H9 (cell line): ENCODE measurements around the gene WIPF2. TPM values are rescaled to one million over a fixed set of nuclear protein-coding genes. Genes with fewer than 3 reads are reported as not detected.

Experiments used
- DNase-seq: peaks from one replicate; pipeline ENCODE4 v3.0.0-alpha.2; 2017
- H2AFZ ChIP-seq: one replicate; pipeline ENCODE4 v1.6.1; 2013; ENCODE audit warnings: mild to moderate bottlenecking, low read length, control low read depth, moderate library complexity
- H2AK5ac ChIP-seq: 2 replicates; pipeline ENCODE4 v1.6.1; 2013; ENCODE audit warnings: low read length, control low read depth, mixed read lengths; ENCODE audit not compliant: insufficient read length
- H2BK120ac ChIP-seq: one replicate; pipeline ENCODE4 v1.6.1; 2013; ENCODE audit warnings: low read depth, mild to moderate bottlenecking, low read length, control low read depth, inconsistent platforms; ENCODE audit not compliant: poor library complexity, severe bottlenecking
- H2BK12ac ChIP-seq: 2 replicates; pipeline ENCODE4 v1.6.1; 2013; ENCODE audit warnings: low read length, control low read depth, mixed read lengths, low read depth; ENCODE audit not compliant: insufficient read length
- H2BK15ac ChIP-seq: 2 replicates; pipeline ENCODE4 v1.6.1; 2013; ENCODE audit warnings: low read depth, low read length, control low read depth
- H2BK20ac ChIP-seq: one replicate; pipeline ENCODE4 v1.6.1; 2013; ENCODE audit warnings: low read depth, mild to moderate bottlenecking, low read length, control low read depth, inconsistent platforms; ENCODE audit not compliant: poor library complexity, severe bottlenecking
- H2BK5ac ChIP-seq: 2 replicates; pipeline ENCODE4 v1.6.1; 2013; ENCODE audit warnings: low read length, control low read depth, mixed read lengths; ENCODE audit not compliant: insufficient read length
- H3K14ac ChIP-seq: 2 replicates; pipeline ENCODE4 v1.6.1; 2013; ENCODE audit warnings: low read length, control low read depth; ENCODE audit not compliant: insufficient read depth
- H3K18ac ChIP-seq: 2 replicates; pipeline ENCODE4 v1.6.1; 2013; ENCODE audit warnings: low read depth, mild to moderate bottlenecking, mixed read lengths, low read length, control low read depth; ENCODE audit not compliant: insufficient read length
- H3K23ac ChIP-seq: 2 replicates; pipeline ENCODE4 v1.6.1; 2013; ENCODE audit warnings: low read length, control low read depth, mixed read lengths, low read depth; ENCODE audit not compliant: insufficient read length
- H3K23me2 ChIP-seq: 2 replicates; pipeline ENCODE4 v1.6.1; 2013; ENCODE audit warnings: low read depth, mild to moderate bottlenecking, mixed read lengths, low read length, control low read depth; ENCODE audit not compliant: insufficient read length, poor library complexity, severe bottlenecking
- H3K27ac ChIP-seq: 2 replicates; pipeline ENCODE4 v1.5.1; 2013; ENCODE audit warnings: low read length, control low read depth, mixed read lengths, low read depth; ENCODE audit not compliant: insufficient read length
- H3K27me3 ChIP-seq: 2 replicates; pipeline ENCODE4 v1.6.1; 2013; ENCODE audit warnings: low read length, control low read depth, inconsistent platforms; ENCODE audit not compliant: insufficient read depth
- H3K4ac ChIP-seq: 2 replicates; pipeline ENCODE4 v1.6.1; 2013; ENCODE audit warnings: low read depth, mild to moderate bottlenecking, control low read depth, inconsistent platforms, low read length, moderate library complexity
- H3K4me1 ChIP-seq: 2 replicates; pipeline ENCODE4 v1.6.1; 2013; ENCODE audit warnings: low read length, control low read depth, inconsistent platforms; ENCODE audit not compliant: insufficient read depth
- H3K4me2 ChIP-seq: 2 replicates; pipeline ENCODE4 v1.6.1; 2013; ENCODE audit warnings: low read length, control low read depth, mixed read lengths; ENCODE audit not compliant: insufficient read length, insufficient read depth
- H3K56ac ChIP-seq: 2 replicates; pipeline ENCODE4 v1.6.1; 2013; ENCODE audit warnings: low read depth, mild to moderate bottlenecking, mixed read lengths, low read length, control low read depth; ENCODE audit not compliant: insufficient read length
- H3K79me1 ChIP-seq: 2 replicates; pipeline ENCODE4 v1.6.1; 2013; ENCODE audit warnings: low read depth, mild to moderate bottlenecking, moderate library complexity, low read length, control low read depth, inconsistent platforms; ENCODE audit not compliant: insufficient read depth, poor library complexity, severe bottlenecking
- H3K79me2 ChIP-seq: 2 replicates; pipeline ENCODE4 v1.6.1; 2013; ENCODE audit warnings: low read length, control low read depth, inconsistent platforms; ENCODE audit not compliant: insufficient read depth
- H3K9ac ChIP-seq: 2 replicates; pipeline ENCODE4 v1.6.1; 2013; ENCODE audit warnings: low read length, control low read depth, mixed read lengths; ENCODE audit not compliant: insufficient read length; ENCODE audit errors: extremely low read depth
- H3K9me3 ChIP-seq: one replicate; pipeline ENCODE4 v1.6.1; 2013; ENCODE audit warnings: low read depth, low read length, inconsistent platforms; ENCODE audit not compliant: control insufficient read depth
- H3T11ph ChIP-seq: one replicate; pipeline ENCODE4 v1.6.1; 2013; ENCODE audit warnings: mild to moderate bottlenecking, low read length, control low read depth, inconsistent platforms
- H4K20me1 ChIP-seq: one replicate; pipeline ENCODE4 v1.6.1; 2013; ENCODE audit not compliant: control insufficient read depth, insufficient read length, insufficient read depth
- H4K5ac ChIP-seq: 2 replicates; pipeline ENCODE4 v1.6.1; 2013; ENCODE audit warnings: low read depth, mild to moderate bottlenecking, mixed read lengths, low read length, control low read depth; ENCODE audit not compliant: insufficient read length
- H4K8ac ChIP-seq: replicated peaks from 2 replicates; pipeline ENCODE4 v1.6.1; 2013; ENCODE audit warnings: low read length, control low read depth, mixed read lengths, low read depth; ENCODE audit not compliant: insufficient read length
- H4K91ac ChIP-seq: 2 replicates; pipeline ENCODE4 v1.6.1; 2013; ENCODE audit warnings: low read depth, mild to moderate bottlenecking, moderate library complexity, mixed read lengths, low read length, control low read depth; ENCODE audit not compliant: insufficient read length
- H3K27ac Mint-ChIP-seq, 3 experiments: 2 replicates in 2 of 3; 3 replicates in 1 of 3; pipeline ENCODE4 v1.8.0; 2020 to 2021; ENCODE audit warnings: mixed read lengths in 3 of 3, mild to moderate bottlenecking in 1 of 3, moderate library complexity in 1 of 3
- H3K27me3 Mint-ChIP-seq: 2 replicates; pipeline ENCODE4 v1.8.0; 2021; ENCODE audit warnings: low read depth, mild to moderate bottlenecking, moderate library complexity, mixed read lengths
- H3K36me3 Mint-ChIP-seq, 3 experiments: 2 replicates in 2 of 3; 3 replicates in 1 of 3; pipeline ENCODE4 v1.8.0; 2020 to 2021; ENCODE audit warnings: low read depth in 3 of 3, mixed read lengths in 3 of 3; ENCODE audit not compliant: insufficient read depth in 1 of 3
- H3K4me1 Mint-ChIP-seq, 2 experiments: 2 replicates each; pipeline ENCODE4 v1.8.0; 2020; ENCODE audit warnings: mixed read lengths in 2 of 2
- H3K4me3 Mint-ChIP-seq, 2 experiments: 2 replicates in 1 of 2; 3 replicates in 1 of 2; pipeline ENCODE4 v1.8.0; 2020 to 2021; ENCODE audit warnings: mild to moderate bottlenecking in 2 of 2, mixed read lengths in 2 of 2, moderate library complexity in 1 of 2
- H3K9me3 Mint-ChIP-seq, 2 experiments: 2 replicates in 1 of 2; 3 replicates in 1 of 2; pipeline ENCODE4 v1.8.0; 2020; ENCODE audit warnings: mild to moderate bottlenecking in 2 of 2, mixed read lengths in 2 of 2, moderate library complexity in 1 of 2
- CTCF ChIP-seq: fragments of 200-600 bp; sonication (generic); conservative IDR thresholded peaks from 3 replicates; pipeline ENCODE4 v1.8.0; 2021; ENCODE audit warnings: antibody characterized with exemption, mild to moderate bottlenecking
- WGBS: extraction: QIAGEN DNeasy Blood & Tissue Kit; methylation state at CpG from one replicate; pipeline ENCODE4 v1.1.7; 2013; ENCODE audit warnings: missing lambda C conversion rate, low lambda C conversion rate, mixed read lengths; ENCODE audit not compliant: insufficient read length; ENCODE audit errors: extremely low coverage; 5-methylcytosine and 5-hydroxymethylcytosine counted together
- total RNA-seq: library from RNA; stranded (reverse); gene quantifications from 2 replicates; pipeline ENCODE4 v1.2.1, GENCODE V29; 2021

The WIPF2 gene
- total RNA-seq, 1 experiment from 2014 or later = 24.2 TPM

DNA sequence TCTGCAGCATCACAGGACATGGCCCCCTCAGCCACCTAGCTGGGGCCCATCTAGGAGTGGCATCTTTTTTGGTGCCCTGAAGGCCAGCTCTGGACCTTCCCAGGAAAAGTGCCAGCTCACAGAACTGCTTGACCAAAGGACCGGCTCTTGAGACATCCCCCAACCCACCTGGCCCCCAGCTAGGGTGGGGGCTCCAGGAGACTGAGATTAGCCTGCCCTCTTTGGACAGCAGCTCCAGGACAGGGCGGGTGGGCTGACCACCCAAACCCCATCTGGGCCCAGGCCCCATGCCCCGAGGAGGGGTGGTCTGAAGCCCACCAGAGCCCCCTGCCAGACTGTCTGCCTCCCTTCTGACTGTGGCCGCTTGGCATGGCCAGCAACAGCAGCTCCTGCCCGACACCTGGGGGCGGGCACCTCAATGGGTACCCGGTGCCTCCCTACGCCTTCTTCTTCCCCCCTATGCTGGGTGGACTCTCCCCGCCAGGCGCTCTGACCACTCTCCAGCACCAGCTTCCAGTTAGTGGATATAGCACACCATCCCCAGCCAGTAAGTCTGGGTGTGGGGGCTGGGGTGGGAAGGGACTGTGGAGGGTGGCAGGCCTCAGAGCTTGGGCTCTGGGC lies 111.9 kb downstream of the WIPF2 start:
- Histone ChIP-seq H3K4me2 (no peak overlapping the region), H3K4me1 (no peaks in the 10 kb centered on the region; the same call in 1 of the 2 replicates), H3K79me2 (peaks cover 3% of the 10 kb centered on the region; the same call in 1 of the 2 replicates), H3K27ac (no peak overlapping the region), H3K4ac (no peak overlapping the region), H2BK120ac (no peak overlapping the region), H3K23ac (no peak overlapping the region), H3K79me1 (no peaks in the 10 kb centered on the region), H2BK20ac (no peak overlapping the region), H4K20me1 (peaks cover 3% of the 10 kb centered on the region), H4K8ac (no peak overlapping the region), H3K9me3 (no peaks in the 10 kb centered on the region), H2BK5ac (no peak overlapping the region), H3K56ac (no peak overlapping the region), H3K14ac (no peak overlapping the region), H3K27me3 (no peaks in the 10 kb centered on the region; the same call in 1 of the 2 replicates), H3K23me2 (no peaks in the 10 kb centered on the region), H3K18ac (no peak overlapping the region), H2BK15ac (no peak overlapping the region), H4K5ac (no peak overlapping the region), H3K9ac (no peak overlapping the region), H2AFZ (no peak overlapping the region), H2BK12ac (no peak overlapping the region), H4K91ac (no peak overlapping the region), H3T11ph (no peak overlapping the region), H2AK5ac (no peak overlapping the region)
- Mint-ChIP-seq H3K27ac (no peak overlapping the region), H3K27me3 (peaks cover 42% of the 10 kb centered on the region), H3K4me3 (no peak overlapping the region), H3K9me3 (no peaks in the 10 kb centered on the region), H3K4me1 (peaks cover 11 to 21% of the 10 kb centered on the region in 2 experiments), H3K36me3 (peaks cover 6 to 8% (median 7%) of the 10 kb centered on the region in 3 experiments)
- DNase-seq = no peak
- no peak for TF ChIP-seq CTCF
- WGBS = no CpG with 5 or more reads among the region's 10 CpGs
